Fibroblast of skin of right quadriceps (primary cell): ENCODE measurements around the gene TMEM119.
"Not testable (repeated sequence)": the region's sequence is repeated elsewhere in the genome, so short reads cannot be mapped to it uniquely, and the experiment has no call there.

ENCODE experiments used
- DNase-seq: peaks from one replicate; pipeline ENCODE4 v3.0.0-alpha.2; 2013

The TMEM119 gene

DNA sequence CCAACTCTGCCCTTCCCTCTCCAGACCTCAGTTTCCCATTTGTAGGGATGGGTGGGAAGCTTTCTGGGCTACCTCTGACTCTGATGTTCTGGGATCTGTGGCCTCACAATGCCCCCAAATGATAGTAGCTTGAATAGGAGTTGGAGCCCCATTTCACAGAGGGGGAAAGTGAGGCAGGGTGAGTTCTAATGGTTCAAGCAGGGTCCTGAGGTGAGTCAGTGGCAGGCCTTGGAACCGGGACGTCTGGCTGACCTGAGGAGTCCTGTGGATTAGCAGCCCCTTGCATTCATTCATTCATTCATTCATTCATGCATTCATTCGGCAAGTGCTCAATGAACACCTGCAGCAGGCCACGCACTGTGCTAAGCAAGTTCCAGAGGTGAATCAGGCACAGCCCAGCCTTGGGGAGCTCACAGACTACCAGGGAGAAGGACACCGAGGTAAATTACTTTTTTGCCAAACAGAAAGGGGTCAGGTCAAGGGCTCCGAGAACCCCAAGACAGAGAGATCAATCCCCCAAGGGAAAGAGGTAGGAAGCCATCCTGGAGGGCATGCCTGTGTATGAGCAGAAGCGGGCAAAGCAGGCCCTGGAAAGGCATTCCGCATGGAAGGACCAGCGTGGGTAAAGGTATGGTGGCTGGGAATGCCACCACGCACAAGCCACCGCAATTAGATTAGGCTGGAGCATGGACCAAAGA, 818 bp upstream of the TMEM119 start:
- DNase-seq: no peak

- no peak for DNase-seq
Observed at GRCh38 chr12:108596854-108597558, 878 bp downstream of the TMEM119 start.

- DNase-seq: no peak
Observed at GRCh38 chr12:108595711-108596647, 1.9 kb downstream of the TMEM119 start.

DNA sequence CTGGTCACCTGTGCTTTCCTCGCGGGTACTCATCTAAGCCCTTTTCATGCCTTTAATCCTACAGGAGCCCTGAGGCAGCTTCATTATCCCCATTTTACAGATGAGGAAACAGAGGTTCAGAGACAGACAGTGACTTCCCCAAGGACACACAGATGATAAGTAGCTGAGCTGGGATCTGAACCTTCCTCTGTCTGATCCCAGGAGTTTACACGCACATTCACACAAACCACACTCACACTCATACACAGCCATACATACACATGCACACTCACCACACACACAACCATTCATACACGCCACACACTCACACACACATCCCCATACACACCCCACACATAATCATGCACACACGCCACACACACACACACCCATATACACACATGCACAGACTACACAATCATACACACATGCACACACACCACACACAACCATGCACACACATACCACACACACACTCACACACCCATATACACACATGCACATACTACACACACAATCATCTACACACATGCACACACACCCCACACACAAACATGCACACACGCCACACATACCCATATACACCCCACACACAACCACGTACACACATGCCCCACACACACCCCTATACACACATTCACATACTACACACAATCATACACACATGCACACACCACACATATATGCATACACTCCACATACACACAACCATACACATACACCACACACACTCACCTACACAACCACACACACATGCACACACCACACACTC, 2.7 kb downstream of the TMEM119 start:
- no peak for DNase-seq

- DNase-seq: no peak
Observed at GRCh38 chr12:108594323-108594903, 3.5 kb downstream of the TMEM119 start.

DNA sequence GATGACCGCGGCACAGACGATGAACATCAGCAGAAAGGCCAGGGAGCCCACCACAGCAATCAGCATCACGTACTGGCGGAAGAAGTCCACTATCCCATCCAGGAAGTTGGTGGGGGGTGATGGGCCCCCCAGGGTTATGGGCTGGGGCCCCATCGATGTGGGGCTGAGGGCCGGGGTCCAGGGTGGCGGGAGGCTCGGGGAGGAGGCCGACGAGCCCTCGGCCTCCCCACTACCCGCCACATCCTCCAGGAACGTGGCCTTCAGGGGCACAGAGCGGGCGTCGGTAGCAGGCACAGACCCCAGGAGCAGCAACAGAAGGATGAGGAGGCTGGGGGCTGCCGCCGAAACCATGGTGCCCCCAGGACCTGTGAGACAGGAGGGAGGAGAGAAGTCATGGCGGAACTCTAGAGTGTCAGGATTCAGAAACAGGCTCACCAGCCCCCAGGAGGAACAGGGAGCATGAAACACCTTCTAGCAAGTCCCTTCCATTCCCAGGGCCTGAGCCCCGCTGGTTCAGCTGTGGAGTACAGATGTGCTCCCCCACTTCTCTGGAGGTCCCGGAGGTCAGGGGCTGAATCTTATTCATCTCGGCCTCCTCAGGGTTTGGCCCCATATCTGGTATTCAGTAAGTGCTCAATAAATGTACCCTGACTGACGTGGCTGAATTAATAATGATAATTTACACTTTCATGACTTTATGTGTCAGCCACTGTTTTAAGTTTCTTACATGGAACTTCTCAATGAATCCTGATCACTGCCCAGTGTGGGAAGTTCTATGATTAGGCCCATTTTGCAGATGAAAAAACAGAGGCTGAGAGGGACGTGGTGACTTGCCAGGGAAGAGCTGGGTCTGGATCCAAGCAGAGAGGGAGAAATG, 5.6 kb downstream of the TMEM119 start:
- DNase-seq: no peak

- no peak for DNase-seq
Observed at GRCh38 chr12:108591267-108591980, 6.5 kb downstream of the TMEM119 start.

DNA sequence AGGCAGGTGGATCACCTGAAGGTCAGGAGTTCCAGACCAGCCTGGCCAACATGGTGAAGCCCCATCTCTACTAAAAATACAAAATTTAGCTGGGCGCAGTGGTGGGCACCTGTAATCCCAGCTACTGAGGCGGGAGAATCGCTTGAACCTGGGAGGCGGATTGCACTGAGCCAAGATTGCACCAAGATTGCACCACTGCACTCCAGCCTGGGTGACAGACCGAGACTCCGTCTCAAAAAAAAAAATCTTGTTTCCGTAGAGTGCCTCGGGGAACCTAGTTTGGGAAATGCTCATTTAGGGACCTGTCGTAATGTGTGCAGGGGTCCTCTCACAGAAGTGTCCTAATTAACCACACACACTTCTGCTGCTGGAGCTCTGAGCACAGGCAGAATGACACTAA, 7.4 kb downstream of the TMEM119 start:
- DNase-seq: not testable (repeated sequence)

DNA sequence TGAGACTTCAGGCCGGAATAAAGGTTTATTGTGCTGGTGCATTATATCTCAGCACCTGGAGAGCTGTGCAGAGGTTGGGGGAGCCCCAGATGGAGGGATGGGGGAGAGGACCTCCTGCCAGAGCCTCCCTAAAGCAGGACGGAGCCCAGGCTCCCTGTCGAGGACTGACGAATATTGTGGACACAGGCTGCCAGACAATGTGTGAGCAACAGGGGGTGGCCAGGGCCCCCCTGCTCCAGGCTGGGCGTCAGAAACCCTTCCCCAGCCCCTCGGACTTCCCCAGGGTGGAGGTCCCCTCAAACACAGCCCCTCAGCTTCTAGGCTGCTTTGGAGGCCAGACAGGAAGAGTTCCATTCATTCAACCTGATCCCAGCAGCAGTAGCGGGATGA, 8.0 kb downstream of the TMEM119 start:
- no peak for DNase-seq

GRCh38 chr12:108589028-108589839, 8.7 kb downstream of the TMEM119 start:
- peak; percentile 77 for DNase-seq

DNA sequence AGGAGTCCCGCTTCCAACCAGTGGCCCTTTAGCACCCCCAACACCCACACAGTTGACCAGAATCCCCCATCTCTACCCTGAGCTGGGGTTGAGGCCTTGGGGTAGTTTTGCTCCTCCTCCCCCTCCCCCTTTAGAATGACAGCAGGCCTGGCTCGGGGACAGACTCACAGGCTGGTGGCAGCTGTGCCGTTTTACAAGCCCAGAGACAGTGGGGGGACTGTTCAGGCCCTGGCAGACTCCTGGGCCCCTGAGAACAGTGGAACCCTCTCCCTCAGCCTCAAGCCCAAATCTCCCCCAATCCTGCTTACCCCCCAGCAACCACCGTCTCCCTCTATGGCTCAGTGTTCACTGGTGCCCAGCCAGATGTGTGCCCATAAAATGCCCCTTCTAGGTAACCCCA, 10.1 kb downstream of the TMEM119 start:
- no peak for DNase-seq

GRCh38 chr12:108586306-108586705, 11.6 kb downstream of the TMEM119 start:
- DNase-seq: no peak

- no peak for DNase-seq
Observed at GRCh38 chr12:108585864-108586263, 12.0 kb downstream of the TMEM119 start.

DNA sequence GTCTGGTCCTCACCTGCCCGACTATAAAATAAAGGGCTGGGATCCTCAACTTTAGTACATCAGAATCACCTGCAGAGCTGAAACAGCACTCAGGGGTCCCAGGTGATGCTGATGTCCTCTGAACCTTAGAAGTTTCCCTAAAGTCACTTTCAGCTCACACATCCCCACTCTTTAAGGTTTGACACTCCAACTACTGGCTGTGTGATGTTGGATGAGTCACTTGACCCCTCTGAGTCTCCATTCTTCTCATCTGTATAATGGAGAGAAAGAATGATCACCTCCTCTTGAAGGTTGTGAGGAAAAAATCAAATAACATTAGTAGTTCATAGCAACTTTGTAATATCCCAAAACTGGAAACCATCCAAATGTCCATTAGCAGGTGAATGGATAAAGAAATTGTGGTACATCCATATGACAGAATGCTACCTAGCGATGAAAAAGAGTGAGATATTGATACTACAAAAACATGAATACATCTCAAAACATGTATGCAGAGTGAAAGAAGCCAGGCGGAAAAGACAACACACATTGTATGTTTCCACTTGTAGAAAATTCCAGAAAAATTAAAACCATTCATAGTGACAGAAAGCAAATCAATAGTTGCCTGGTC, 13.3 kb downstream of the TMEM119 start:
- DNase-seq: no peak

GRCh38 chr12:108583991-108584390, 13.9 kb downstream of the TMEM119 start:
- no peak for DNase-seq

DNA sequence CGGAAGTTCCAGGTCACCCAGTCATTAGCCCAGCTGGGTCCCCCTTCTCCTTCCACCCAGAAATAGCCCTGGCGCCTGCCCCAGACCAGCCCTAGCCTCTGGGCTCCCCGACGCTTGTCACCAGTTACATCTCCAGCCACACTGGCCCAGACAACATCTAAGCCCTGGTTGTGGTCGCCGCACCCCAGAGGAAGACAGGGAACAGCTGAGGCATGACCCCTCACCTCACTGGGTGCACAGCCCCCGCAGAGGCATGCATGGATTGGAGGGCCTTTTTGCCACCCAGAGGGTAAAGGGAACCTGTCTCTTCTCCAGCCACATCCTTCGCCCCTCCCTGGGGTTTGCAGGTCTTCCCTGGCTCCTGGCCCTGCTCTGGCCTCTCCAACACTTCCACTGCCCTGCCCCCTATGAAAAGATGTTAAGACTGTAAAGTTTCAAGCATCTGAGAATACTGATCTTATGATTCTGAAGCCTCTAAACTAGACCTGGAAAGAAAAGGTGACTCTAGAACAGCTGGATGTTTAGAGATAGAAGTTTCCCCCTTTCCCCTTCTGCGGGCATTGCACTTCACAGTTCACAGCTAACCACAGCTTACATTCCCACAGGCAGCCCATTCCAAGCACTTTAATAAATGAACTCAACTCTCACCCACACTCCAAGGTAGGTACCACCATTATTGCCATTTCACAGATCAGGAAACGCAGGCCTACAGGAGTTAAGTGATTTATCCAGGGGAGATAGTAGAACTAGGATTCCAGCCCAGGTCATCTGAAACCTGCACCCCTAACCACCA, 14.7 kb downstream of the TMEM119 start:
- DNase-seq: no peak

DNA sequence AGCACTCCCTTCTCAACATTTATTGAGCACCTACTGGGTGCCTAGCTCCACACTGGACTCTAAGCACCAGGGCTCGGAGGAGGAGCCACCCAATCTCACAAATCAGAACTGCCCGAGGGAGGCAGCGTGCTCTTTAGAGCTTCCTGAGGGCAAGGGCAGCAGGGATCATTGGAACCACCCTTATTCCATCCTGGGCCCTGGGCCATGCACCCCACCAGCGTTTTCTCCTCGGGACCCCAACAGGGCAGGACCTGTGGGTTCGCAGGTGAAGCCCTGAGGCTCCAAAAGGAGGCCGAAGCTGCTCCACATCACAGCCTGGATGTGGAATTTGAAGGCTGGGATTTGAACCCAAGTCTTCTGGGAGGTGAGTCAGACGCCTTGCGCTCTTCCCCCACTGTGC, 15.4 kb downstream of the TMEM119 start:
- no peak for DNase-seq
